ENCODE results near the gene TMPRSS15. TPM values are rescaled to one million over a fixed set of nuclear protein-coding genes. Genes with fewer than 3 reads are reported as not detected.

Gene TMPRSS15
- polyA plus RNA-seq, 1 donor (not counting 4 experiments of a cell fraction or from before 2014, with no cell fraction given) = not detected

DNA sequence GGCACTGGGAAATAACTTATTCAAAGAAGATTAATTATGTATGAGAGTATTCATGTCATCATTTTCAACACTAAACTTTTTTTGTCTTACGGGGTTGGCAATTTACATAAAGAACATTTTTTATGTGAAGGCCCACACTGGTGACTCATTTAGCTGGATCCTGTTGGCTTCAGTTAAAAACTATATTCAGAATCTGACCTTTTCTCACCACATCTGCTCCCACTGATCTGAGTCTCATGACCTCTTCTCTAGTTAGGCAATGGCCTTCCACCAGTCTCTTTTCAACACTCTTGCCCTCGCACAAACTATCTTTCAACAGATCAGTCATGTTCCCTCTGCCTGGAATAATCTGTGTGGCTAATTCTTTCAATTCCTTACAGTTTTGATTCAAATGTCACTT, 53.4 kb downstream of the TMPRSS15 start:
- no peaks in the 10 kb centered on the region for H3K27me3 ChIP-seq (ENCODE audit: control insufficient read depth, extremely low read depth, insufficient read depth, low read length)
- no peaks in the 10 kb centered on the region for H3K79me2 ChIP-seq (ENCODE audit: control insufficient read depth, insufficient read depth, low read length)
- H3K9me3 ChIP-seq (ENCODE audit: control insufficient read depth, low read depth, low read length) = no peaks in the 10 kb centered on the region
- H3K4me1 ChIP-seq (ENCODE audit: control insufficient read depth, extremely low read depth, insufficient read depth, low read length) = no peaks in the 10 kb centered on the region
- H3K9me1 ChIP-seq (ENCODE audit: control insufficient read depth, extremely low read depth, insufficient read depth, low read length) = no peaks in the 10 kb centered on the region
- dilution Hi-C loops (cut with MboI; ENCODE audit: extremely low pct_ligation_motif_present, low sequenced_read_pairs) = no loop called here
- H3K4me2 ChIP-seq (ENCODE audit: control insufficient read depth, extremely low read depth, insufficient read depth, low read depth, low read length) = no peak overlapping the region
- no peak overlapping the region for H3K4me3 ChIP-seq (ENCODE audit: control insufficient read depth in 2 of 3, extremely low read depth in 1 of 3, insufficient read depth in 2 of 3, low read depth in 1 of 3, low read length in 3 of 3)
- no peak overlapping the region for H2AFZ ChIP-seq (ENCODE audit: control insufficient read depth, low read length)
- no peak overlapping the region for H3K27ac ChIP-seq (ENCODE audit: control insufficient read depth, insufficient read depth, low read length)
- H3K9ac ChIP-seq (ENCODE audit: control insufficient read depth, extremely low read depth, insufficient read depth, low read length) = no peak overlapping the region
- no peaks in the 10 kb centered on the region for H4K20me1 ChIP-seq (ENCODE audit: control insufficient read depth, extremely low read depth, insufficient read depth, low read length)
- TF ChIP-seq EZH2 (IDR thresholded peaks at IDR 0.05; ENCODE audit: low read length) = no peak
- TF ChIP-seq, protein P1, sequence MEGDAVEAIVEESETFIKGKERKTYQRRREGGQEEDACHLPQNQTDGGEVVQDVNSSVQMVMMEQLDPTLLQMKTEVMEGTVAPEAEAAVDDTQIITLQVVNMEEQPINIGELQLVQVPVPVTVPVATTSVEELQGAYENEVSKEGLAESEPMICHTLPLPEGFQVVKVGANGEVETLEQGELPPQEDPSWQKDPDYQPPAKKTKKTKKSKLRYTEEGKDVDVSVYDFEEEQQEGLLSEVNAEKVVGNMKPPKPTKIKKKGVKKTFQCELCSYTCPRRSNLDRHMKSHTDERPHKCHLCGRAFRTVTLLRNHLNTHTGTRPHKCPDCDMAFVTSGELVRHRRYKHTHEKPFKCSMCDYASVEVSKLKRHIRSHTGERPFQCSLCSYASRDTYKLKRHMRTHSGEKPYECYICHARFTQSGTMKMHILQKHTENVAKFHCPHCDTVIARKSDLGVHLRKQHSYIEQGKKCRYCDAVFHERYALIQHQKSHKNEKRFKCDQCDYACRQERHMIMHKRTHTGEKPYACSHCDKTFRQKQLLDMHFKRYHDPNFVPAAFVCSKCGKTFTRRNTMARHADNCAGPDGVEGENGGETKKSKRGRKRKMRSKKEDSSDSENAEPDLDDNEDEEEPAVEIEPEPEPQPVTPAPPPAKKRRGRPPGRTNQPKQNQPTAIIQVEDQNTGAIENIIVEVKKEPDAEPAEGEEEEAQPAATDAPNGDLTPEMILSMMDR (optimal IDR thresholded peaks at IDR 0.05 in 1 of 3, IDR thresholded peaks at IDR 0.05 in 1 of 3, conservative IDR thresholded peaks at IDR 0.05 in 1 of 3; ENCODE audit: extremely low read depth in 1 of 3, insufficient read depth in 2 of 3, low read length in 3 of 3) = no peak
- no peaks in the 10 kb centered on the region for H3K36me3 ChIP-seq (ENCODE audit: control insufficient read depth in 2 of 2, extremely low read depth in 1 of 2, insufficient read depth in 2 of 2, low read length in 2 of 2)
- no peak for FAIRE-seq
- no peak for DNase-seq (ENCODE audit: low read depth, low spot score)

DNA sequence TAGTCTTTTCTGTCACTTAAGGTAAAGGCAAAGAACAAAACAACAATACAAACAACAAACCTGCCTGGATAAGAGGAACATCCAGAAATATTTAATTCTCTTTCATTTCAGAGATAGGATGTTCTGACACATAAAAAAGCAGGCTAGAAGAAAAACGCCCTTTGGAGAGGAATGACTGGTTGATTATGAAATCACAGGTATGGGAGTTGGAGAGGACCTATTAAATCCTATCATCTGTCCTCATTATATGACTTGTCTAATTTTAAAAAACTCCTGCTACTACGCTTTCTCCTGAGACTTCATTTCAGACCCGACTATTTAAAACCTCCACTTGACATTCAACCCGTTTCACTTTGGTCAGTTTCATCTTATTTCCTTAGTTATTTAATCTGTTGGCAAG, 54.1 kb downstream of the TMPRSS15 start:
- no peak for DNase-seq (ENCODE audit: low read depth, low spot score)
- no peaks in the 10 kb centered on the region for H3K9me3 ChIP-seq (ENCODE audit: control insufficient read depth, low read depth, low read length)
- H3K27ac ChIP-seq (ENCODE audit: control insufficient read depth, insufficient read depth, low read length) = no peak overlapping the region
- no peak overlapping the region for H2AFZ ChIP-seq (ENCODE audit: control insufficient read depth, low read length)
- TF ChIP-seq, protein P1 (optimal IDR thresholded peaks at IDR 0.05 in 1 of 3, IDR thresholded peaks at IDR 0.05 in 1 of 3, conservative IDR thresholded peaks at IDR 0.05 in 1 of 3; ENCODE audit: extremely low read depth in 1 of 3, insufficient read depth in 2 of 3, low read length in 3 of 3) = no peak
- TF ChIP-seq EZH2 (IDR thresholded peaks at IDR 0.05; ENCODE audit: low read length) = no peak
- no peaks in the 10 kb centered on the region for H3K79me2 ChIP-seq (ENCODE audit: control insufficient read depth, insufficient read depth, low read length)
- no peaks in the 10 kb centered on the region for H4K20me1 ChIP-seq (ENCODE audit: control insufficient read depth, extremely low read depth, insufficient read depth, low read length)
- H3K9ac ChIP-seq (ENCODE audit: control insufficient read depth, extremely low read depth, insufficient read depth, low read length) = no peak overlapping the region
- H3K36me3 ChIP-seq (ENCODE audit: control insufficient read depth in 2 of 2, extremely low read depth in 1 of 2, insufficient read depth in 2 of 2, low read length in 2 of 2) = no peaks in the 10 kb centered on the region
- H3K4me2 ChIP-seq (ENCODE audit: control insufficient read depth, extremely low read depth, insufficient read depth, low read depth, low read length) = no peak overlapping the region
- dilution Hi-C loops (cut with MboI; ENCODE audit: extremely low pct_ligation_motif_present, low sequenced_read_pairs) = no loop called here
- H3K27me3 ChIP-seq (ENCODE audit: control insufficient read depth, extremely low read depth, insufficient read depth, low read length) = no peaks in the 10 kb centered on the region
- no peak overlapping the region for H3K4me3 ChIP-seq (ENCODE audit: control insufficient read depth in 2 of 3, extremely low read depth in 1 of 3, insufficient read depth in 2 of 3, low read depth in 1 of 3, low read length in 3 of 3)
- H3K4me1 ChIP-seq (ENCODE audit: control insufficient read depth, extremely low read depth, insufficient read depth, low read length) = no peaks in the 10 kb centered on the region
- FAIRE-seq = no peak
- no peaks in the 10 kb centered on the region for H3K9me1 ChIP-seq (ENCODE audit: control insufficient read depth, extremely low read depth, insufficient read depth, low read length)

All from keratinocyte (primary cell).